Measurements from ENCODE around the gene RASA3. TPM values are rescaled to one million over a fixed set of nuclear protein-coding genes. Genes with fewer than 3 reads are reported as not detected.
"Not testable (repeated sequence)": the region's sequence is repeated elsewhere in the genome, so short reads cannot be mapped to it uniquely, and the experiment has no call there.

Gene RASA3, protein sequence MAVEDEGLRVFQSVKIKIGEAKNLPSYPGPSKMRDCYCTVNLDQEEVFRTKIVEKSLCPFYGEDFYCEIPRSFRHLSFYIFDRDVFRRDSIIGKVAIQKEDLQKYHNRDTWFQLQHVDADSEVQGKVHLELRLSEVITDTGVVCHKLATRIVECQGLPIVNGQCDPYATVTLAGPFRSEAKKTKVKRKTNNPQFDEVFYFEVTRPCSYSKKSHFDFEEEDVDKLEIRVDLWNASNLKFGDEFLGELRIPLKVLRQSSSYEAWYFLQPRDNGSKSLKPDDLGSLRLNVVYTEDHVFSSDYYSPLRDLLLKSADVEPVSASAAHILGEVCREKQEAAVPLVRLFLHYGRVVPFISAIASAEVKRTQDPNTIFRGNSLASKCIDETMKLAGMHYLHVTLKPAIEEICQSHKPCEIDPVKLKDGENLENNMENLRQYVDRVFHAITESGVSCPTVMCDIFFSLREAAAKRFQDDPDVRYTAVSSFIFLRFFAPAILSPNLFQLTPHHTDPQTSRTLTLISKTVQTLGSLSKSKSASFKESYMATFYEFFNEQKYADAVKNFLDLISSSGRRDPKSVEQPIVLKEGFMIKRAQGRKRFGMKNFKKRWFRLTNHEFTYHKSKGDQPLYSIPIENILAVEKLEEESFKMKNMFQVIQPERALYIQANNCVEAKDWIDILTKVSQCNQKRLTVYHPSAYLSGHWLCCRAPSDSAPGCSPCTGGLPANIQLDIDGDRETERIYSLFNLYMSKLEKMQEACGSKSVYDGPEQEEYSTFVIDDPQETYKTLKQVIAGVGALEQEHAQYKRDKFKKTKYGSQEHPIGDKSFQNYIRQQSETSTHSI
- 13.5 TPM for total RNA-seq

DNA sequence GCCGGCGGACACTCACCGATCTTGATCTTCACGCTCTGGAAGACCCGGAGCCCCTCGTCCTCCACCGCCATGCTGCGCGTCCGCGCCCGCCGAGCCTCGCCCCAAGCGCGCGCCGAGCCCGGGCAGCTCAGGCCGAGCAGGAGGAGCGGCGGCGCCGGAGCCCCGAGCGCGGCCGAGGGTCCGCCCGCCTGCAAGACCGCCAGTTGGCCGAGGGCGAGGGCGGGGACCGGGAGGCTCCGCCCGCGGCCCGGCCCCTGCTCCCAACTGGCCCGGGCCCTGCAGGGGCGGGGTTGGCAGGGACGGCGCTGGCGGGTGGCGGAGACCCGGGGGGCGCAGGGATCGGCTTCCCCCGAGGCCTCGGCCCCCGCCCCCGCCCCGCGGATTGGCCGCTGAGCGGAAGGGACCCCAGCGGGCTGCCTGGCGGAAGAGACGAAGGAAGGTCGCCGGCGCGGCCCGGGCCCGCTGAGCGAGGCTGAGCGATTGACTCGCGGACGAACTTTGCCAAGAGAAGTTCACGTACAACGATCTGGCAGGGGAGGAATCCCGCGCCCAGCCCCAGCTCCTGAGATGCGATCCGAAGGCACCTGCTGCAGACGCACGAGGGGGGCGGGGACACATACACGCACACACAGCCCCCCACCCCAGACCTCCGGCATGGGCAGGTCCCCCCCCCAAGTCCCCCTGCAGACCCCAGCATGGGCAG is at the start of gene RASA3:
Gene RASA3, minus strand, starts transcription at position 205 of the 703 bp plus-strand sequence. Its CDS starts 134 bp downstream, at position 71.
- DNase-seq: peak; percentile 44

DNA sequence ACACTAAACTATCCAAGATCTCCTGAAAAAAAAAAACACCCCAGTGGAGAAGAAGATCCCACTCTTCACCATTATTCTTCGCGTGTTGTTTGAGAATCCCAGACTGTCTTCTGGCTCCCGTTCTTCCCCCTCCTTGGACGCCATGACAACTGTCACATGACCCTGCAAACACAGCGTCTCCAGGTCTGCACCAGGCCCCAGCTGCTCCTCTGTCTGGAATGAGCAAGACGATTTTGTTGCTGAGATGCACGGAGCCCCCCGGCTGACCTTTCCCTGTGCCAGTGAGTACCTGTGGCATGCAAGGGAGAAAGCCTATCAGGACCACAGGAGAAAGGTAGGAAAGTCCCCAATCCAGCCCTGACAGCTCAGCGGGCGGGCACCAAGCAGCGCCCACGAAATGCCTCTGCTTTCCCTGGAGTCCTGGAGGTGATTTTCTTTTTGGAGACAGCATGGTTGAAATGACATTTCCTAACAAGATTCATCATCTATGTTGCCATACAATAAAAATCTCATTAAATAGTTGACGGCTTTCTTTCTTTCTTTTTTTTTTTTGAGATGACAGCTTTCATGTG is 46.8 kb upstream of the RASA3 start, which contains the start of gene CFAP97D2:
Gene CFAP97D2, plus strand, starts transcription at position 171 of the 572 bp plus-strand sequence. Its CDS starts 74 bp downstream, at position 245.
- DNase-seq: no peak

DNA sequence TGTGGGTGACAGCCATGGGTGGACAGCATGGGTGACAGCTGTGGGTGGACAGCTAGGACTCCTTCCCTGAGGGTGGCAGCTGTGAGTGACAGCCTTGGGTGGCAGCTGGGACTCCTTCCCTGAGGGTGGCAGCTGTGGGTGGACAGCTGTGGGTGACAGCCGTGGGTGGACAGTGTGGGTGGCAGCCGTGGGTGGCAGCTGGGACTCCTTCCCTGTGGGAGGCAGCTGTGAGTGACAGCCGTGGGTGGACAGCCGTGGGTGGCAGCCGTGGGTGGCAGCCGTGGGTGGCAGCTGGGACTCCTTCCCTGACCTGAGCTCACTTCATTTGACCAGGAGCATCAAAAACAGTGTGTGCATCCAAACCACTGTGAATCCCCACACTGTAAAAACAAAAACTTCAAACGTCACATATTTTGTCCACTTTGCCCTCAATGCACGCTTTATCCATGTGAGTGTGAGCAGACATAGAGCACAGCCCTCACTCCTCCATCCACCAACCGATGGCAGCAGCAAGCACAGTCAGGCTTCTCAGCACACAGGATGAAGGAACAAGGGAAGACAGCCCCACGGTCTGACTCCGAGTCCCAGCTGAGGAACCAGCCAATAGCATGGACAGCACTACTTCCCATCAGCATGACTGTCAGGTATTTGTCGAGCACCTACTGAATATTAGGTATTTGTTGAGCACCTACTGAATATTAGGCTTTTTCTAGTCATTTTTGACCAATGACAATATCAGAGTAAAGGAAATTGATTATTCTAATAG is 45.0 kb upstream of the RASA3 start:
- DNase-seq: no peak

DNA sequence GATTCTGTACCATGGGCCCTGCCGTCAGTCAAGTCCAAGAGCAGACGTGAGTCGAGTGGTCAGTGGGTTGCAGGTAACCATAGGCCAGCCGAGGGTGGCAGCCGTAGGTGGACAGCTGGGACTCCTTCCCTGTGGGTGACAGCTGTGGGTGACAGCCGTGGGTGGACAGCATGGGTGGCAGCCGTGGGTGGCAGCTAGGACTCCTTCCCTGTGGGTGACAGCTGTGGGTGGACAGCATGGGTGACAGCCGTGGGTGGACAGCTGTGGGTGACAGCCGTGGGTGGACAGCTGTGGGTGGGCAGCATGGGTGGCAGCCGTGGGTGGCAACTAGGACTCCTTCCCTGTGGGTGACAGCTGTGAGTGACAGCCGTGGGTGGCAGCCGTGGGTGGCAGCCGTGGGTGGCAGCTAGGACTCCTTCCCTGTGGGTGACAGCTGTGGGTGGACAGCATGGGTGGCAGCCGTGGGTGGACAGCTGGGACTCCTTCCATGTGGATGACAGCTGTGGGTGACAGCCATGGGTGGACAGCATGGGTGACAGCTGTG is 44.0 kb upstream of the RASA3 start:
- DNase-seq: not testable (repeated sequence)

DNA sequence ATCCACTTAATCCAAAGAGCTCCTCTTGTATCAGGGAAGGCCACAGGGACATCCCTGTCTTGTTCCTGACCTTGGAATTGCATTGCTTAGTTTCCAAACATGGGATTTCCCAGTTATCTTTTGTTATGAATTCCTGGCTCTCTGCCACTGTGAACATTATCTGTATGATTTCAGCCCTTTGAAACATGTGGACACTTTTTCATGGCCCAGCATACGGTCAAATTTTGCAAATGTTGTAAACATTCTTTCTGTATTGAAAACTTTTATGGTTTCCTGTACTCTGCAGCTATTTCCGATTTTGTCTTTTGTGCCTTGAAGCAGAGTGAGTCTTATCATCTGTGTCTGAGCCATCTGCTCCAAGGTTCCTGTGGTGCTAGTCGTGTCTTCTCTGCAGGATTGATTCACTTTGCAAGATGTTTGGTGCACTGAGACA is 42.1 kb upstream of the RASA3 start:
- no peak for DNase-seq

DNA sequence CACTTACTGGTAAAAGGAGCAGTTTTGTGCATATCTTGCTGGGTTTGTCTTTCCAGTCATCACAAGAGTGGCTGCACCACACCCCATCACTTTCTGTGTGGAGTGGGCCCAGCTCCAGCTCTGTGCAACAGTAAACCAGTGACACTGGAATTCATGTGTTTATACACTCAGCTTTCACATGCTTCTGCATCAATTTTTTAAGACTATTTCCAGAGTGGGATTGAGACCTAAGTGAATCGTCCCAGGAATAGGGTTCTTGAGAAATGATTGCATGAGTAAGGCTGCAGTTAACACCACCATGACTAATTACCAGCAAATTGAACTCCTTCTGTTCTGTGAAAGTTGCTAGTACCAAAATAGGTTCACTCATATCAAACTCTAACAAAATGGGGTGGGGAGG is 41.3 kb upstream of the RASA3 start:
- no peak for DNase-seq

DNA sequence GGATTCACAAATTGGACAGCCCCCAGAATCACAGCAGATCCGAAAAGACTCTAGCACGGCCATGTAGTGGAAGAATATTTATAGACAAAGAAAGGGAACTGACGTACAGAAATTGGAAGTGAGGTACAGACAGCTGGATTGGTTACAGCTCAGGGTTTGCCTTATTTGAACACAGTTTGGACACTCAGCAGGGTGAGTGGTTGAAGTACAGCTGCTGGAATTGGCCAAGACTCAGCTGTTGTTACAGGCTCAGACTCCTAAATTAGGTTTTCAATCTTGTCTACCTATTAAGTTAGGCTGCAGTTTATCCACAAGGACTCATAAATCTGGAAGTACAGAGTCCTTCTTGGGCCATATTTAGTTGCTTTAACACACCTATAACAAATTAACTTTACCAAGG is 40.8 kb upstream of the RASA3 start:
- DNase-seq: no peak

DNA sequence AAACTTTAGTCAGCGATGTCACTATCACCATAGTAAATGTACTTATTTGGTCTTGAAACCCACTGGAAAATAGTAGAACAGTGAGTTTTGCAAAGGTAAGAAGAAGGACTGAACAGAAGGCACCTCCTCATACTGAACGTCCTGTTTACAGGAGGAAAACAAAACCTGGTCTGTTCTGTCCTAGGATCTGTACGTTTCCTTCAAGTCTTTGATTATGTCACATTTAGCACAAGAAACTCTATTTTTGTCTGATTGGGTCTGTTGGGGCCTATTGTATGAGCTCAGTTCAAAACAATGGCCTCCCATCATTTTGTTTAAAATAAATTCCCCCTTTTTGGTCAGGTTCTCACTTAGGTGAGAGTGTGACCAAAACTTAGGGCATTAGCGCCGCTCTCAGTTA is 35.5 kb upstream of the RASA3 start:
- no peak for DNase-seq

DNA sequence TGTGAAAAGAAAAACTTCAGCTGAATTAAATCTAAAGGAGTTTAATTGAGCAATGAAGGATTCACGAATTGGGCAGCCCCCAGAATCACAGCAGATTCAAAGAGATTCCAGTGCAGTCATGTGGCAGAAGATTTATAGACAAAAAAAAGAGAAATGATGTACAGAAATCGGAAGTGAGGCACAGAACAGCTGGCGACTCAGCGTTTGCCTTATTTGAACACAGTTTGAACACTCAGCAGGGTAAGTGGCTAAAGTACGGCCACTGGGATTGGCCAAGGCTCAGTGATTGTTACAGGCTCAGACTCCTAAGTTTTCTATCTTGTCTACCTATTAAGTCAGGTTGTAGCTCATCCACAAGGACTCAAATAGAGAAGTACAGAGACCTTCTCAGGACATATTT is 35.0 kb upstream of the RASA3 start:
- no peak for DNase-seq

DNA sequence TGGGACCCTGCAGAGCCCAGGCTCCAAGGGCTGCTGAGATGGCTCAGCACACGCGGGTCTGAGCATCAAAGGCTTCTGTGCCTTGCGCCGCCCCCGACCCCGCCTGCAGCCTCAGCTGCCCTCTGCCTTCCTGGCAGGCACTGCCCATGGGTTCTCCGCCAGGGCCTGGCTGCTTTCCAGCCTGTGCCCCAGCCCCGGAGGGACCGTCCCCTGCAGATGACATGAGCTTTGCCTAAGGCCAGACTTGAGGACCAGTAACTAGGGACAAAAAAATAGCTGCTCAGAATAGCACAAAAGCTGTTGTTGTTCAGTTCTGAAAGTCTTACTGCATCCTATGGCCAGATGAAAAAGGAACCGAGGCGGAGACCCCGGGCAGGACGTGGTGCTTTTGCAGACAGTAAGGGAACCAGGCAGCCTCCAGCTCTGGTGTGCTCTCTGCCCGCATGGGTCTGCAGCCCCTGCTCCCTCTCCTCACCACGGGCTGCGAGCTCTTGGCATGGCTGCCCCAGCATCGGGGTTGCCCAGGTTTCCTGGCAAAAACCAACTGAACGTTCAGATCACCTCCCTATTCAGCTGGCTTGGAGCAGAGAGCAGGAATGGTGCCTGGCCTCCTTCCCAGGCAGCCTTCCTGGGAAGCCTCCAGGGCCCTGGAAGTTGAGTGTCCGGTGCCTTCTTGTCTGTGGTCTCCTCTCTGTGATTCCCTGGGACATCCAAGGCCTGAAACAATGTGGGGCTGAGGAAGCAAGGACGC is 34.1 kb upstream of the RASA3 start:
- DNase-seq: no peak

DNA sequence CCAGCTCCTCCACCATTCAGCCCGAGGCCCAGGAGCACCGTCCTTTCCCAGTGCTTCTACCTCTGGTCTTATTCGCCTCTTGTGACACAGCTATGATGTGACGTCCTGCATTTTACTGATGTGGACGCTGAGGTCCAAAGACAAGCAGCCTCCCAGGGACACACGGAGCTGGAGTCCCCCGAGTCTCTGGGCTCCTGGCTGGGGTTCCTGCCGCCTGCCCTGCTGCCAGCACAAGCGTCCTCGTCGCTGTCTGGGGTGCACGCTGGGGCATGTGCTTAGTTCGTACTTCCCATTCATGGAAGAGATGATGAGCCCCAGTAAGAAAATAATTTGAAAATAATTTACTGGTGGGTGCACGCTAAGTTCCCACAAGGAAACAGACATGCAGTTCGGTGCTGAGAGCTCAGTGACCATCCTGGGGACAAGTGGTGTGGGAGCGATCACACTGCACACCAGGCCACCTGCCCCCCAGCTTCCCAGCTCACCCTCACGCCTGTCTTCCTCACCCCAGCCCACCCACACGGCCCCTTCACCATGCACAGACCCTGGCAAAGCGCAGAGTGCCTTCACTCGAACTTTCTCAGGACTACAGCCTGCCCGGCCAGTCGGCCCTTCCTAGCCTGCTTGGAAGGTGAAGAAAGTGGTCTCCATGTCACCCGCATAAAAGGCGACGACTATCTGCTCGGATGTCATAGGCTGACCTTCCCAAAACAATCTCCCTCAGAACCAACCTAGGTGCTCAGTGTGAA is 32.4 kb upstream of the RASA3 start:
- DNase-seq: no peak

DNA sequence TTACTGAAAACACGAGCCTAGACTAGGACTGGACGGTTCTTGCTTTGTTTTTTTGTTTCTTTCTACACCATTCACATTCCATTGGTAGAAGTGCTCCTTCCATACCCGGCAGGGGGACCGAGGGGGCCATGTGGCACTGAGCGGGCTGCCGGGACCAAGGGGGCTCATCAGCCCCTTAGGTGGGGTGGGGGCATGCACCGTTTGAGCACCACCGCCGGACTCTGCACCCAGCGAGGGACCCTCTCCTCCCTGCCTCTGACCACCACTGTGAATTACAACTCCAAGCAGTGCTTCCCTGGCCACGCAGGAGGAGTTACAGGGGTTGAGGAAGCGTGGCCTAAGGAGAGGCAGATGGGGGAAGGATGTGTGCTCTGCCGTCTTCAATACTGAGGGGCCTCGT is 31.6 kb upstream of the RASA3 start:
- DNase-seq: no peak

DNA sequence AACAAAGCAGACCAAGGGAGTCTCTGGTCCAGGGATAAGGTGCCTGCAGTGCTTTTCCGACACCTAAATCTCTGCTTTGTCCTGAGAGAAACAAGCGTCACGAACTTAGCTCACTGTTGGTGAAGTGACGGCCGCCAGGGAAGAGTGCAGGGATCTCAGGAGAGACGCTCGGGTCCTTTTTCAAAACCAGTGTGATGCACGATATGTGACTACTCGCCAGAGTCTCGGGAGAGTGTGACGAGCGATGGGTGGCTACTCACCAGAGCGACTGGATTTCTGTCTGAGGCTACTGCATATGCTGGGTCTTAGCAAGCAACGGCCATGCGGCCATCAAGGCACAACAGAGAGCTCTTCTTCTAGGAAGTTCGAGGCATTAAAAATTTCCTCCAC is 30.1 kb upstream of the RASA3 start:
- no peak for DNase-seq

DNA sequence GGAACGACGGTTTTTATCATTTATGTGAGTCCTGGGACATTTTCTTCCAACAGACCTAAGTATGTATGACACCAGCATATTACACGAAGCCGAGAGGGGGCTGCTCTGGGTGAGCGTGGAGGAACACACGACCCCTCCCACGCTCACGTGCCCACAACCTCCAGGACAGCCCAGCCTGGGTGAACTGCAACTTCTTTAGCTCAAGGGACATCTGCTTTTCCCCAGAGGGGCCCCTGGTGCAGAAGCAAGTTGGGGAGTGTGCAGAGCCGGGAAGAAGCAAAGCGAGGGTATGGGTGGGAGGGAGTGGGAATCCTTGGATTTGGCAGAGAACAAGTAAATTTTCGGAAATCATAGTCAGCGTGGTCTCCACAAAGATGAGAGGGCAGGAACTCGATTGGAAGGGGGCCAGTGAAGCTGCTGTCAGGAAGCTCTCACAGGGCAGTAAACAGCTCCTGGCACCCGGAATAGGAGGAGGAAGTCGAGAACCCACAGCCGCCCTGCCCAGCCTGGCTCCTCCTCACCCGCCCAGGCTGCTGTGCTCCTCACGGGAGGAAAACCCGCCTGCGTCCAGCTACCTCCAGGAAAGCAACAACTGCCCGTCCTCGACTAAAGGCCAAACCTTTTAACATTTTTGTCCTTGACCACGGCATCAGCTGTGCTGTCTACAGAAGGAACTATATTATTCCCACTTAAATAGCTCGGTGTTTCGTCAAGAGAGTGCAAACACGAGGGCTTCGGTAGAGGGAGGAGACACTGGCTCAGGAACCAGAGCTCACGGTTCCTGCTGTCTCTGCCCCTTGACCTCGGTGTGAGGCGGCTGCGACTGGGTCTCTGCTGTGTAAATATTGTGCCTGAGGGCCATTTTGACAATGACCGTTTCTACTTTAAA is 29.5 kb upstream of the RASA3 start:
- peak; percentile 14 for DNase-seq

DNA sequence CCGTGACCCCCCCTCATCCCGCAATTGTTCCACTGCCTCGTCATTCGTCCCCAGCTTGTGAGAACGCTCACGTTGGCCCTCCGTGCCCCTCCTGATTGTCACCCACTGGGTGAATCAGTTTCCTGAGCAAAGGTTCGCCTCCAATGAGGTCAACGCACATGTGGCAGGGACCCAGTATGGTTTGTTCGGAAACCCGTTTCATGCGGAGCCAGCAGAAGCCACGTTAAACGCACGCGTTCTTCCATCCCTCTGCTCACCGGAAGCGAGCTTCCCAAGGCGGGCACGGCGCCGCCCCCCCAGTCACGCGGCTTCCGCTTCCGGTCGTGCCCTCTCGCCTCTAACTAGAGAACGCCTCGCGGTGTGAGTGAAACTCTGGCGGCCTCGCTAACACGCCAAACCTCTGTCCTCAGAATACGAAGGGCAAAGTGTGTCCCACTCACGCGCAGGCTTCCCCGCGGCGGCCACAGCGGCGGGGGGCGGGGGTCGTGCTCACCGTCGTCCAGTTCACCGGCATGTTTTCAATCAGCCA is 28.7 kb upstream of the RASA3 start:
- no peak for DNase-seq

DNA sequence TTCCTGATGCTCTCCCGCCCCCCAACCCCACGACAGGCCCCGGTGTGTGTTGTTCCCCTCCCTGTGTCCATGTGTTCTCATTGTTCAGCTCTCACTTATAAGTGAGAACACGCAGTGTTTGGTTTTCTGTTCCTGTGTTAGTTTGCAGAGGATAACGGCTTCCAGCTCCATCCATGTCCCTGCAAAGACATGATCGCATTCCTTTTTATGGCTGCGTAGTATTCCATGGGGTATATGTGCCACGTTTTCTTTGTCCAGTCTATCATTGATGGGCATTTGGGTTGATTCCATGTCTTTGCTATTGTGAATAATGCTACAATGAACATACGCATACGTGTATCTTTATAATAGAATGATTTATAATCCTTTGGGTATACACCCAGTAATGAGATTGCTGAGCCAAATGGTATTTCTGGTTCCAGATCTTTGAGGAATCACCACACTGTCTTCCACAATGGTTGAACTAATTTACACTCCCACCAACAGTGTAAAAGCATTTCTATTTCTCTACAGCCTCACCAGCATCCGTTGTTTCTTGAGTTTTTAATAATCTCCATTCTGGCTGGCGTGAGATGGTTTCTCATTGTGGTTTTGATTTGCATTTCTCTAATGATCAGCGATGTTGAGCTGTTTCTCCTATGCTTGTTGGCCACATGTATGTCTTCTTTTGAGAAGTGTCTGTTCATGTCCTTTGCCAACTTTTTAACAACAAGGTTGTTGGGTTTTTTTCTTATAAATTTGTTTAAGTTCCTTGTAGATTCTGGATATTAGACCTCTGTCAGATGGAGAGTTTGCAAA is 26.6 kb upstream of the RASA3 start:
- DNase-seq: not testable (repeated sequence)

DNA sequence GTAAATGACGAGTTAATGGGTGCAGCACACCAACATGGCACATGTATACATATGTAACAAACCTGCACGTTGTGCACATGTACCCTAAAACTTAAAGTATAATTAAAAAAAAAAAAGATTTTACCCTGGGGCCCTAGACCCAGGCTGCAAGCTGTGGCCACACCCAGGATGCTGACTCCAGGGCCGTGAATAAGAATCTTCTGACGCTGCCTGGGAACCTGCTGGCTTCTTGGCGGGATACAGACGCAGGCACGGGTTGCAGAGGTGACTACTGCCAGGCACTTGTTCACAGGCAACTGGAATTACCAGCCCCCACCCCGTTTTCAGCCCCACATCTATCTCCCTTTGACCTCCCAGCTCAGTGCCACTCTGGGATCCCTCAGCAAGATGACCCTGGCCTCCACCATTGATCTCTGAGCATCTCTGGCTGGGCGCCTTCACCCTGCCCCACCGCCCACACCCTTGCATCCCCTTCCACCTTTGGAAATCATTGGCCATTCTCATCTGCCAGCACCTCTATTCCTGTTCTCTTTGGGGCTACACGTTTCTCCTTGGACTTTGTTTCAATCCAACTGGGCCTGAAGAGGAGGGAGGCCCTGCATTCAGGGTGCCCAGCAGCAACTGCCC is 25.6 kb upstream of the RASA3 start:
- no peak for DNase-seq
